ENCODE measurements around the gene KSR1.

DNA sequence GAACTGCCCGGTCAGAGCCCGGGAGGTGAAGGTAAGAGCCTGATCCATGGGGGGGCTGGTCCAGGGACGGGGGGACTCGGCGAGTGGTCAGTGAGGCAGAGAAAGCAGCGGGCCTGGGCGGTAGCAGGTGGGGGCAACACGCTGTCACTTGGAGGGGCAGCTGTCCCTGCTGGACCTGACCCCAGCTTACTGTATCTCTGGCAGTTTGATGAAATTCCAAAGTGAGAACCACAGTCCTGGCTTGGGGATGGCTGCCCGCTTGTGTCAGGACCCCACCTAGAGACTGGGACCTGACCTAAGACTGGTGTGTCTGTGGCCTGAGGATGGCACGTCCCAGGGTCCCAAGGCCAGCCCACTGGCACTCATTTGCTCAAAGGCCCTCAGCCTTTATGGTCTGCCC is 35.1 kb upstream of the KSR1 start:
- TF ChIP-seq MAX (IDR thresholded peaks at IDR 0.05) (no peak), YY1 (IDR thresholded peaks at IDR 0.05; ENCODE audit: low read depth) (no peak), TCF12 (IDR thresholded peaks at IDR 0.05; ENCODE audit: low read depth) (no peak), FOXM1 (IDR thresholded peaks at IDR 0.05; ENCODE audit: borderline replicate concordance, low read depth) (no peak), CREB1 (IDR thresholded peaks at IDR 0.05; ENCODE audit: low read depth) (no peak), ZBTB7A (IDR thresholded peaks at IDR 0.05; ENCODE audit: low read depth) (no peak), TAF1 (IDR thresholded peaks at IDR 0.05; ENCODE audit: low read depth) (no peak)
